HG03135 (cell line): ENCODE results near the gene CR2.
"Not testable (repeated sequence)": the region's sequence is repeated elsewhere in the genome, so short reads cannot be mapped to it uniquely, and the experiment has no call there.

Experiments
- ATAC-seq: cut with Tn5 transposase; IDR thresholded peaks from one replicate; pipeline ENCODE4 v1.9.1; 2021; ENCODE audit warnings: mild to moderate bottlenecking, moderate library complexity; ENCODE audit not compliant: unreplicated experiment

Gene CR2

DNA sequence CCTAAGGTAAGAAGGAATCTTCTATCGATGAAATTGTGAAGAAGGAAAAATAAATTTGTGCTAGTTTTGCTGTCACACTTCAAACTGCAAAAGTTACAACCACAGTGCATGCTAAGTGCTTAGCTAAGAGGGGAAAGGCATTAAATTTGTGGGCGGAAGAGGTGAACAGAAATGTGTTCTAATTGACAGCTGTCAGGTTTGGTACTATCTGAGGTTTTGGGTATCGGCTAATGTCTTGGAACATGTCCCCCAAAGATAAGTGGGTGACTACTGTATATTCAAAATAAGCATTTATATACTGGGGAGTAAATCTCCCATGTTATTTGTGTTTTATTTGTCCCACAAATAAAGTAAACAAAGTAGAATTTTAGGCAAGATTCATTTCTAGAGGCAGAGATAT lies 49.8 kb downstream of the CR2 start:
- ATAC-seq = no peak

DNA sequence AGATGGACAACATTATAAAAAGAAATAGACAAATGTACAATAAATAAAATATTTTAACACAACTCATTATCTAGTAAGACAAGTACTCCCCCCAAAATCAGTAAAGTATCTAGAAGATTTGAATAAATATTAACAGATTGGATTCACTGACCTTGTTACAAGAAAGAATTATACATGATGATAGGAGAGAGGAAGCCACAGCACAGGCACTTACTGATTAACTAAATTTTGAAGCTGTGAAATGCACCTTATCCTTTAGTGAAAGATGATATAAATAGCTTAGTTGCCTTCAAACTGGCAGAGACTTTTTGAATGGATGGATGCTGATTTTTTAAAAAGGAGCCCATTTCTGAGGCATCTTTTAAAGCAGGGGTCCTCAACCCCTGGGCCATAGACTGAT lies 50.3 kb downstream of the CR2 start:
- no peak for ATAC-seq

DNA sequence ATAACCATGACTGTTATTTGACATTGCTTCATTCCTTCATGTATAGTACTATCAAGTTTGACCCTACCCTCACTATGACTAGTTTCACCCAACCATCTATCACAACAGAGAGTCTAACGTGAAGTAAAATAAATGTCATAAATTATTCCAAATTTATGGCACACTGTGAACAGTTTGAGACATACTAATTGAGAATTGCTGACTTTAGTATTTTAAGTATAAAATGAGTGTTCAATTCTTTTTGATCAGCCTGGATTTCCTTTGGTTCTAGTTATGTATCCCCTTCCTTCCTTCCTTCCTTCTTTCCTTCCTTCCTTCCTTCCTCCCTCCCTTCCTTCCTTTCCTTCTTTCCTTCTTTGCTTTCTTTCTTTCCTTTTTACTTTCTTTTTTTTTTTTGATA lies 56.3 kb downstream of the CR2 start:
- ATAC-seq = no peak

DNA sequence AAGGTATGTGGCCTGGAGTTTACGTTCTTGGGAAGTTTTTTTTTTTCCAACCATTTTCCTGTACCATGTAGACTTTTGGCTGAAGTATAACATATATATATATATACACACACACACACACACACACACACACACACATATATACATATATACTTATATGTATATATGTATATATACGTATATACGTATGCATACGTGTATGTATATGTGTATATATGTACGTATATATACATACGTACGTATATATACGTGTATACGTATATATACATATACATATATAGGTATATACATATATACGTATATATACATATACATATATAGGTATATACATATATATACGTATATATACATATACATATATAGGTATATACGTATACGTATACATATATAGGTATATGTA lies 60.8 kb downstream of the CR2 start:
- no peak for ATAC-seq

DNA sequence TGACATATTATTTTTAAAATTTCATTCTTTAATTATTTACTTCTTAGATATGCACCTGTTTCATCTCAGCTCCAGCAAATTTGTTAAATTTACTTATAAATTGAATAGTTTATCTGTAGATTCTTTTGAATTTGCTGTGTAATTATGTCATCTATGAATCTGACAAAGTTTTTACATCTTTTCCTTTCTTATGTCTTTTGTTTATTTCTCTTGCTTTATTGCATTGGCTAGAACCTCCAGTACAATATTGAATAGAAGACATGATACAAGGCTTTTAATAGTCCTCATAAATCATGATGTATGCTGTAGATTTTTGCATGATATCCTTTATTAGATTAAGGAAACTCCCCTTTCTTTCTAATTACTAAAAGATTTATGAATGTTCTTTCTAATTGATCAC lies 62.6 kb downstream of the CR2 start:
- ATAC-seq = no peak

DNA sequence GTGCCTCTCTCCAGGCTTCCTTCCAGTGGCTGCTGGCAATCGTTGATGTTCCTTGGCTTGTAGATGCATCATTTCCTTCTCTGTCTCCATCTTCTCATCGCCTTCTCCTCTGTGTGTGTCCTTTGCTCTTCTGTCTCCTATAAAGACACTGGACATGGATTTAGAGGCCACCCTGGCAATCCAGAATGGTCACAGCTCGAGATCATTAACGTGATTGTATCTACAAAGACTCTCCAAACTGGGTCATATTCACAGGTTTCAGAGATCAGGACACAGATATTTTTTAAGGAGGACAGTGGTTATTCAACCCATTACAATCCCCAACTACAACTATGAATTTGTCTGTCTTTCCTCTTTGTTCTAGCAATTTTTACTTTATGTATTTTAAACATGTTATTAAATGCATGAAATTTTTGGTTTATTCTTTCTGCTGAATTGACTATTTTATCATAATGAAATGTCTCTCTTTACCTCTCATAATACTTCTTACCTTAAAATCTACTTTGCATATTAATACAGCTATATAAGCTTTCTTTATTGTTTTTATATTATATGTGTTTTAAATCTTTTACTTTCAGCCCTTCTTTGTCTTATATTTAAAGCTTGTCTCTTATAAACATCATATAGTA lies 64.6 kb downstream of the CR2 start:
- ATAC-seq = no peak

DNA sequence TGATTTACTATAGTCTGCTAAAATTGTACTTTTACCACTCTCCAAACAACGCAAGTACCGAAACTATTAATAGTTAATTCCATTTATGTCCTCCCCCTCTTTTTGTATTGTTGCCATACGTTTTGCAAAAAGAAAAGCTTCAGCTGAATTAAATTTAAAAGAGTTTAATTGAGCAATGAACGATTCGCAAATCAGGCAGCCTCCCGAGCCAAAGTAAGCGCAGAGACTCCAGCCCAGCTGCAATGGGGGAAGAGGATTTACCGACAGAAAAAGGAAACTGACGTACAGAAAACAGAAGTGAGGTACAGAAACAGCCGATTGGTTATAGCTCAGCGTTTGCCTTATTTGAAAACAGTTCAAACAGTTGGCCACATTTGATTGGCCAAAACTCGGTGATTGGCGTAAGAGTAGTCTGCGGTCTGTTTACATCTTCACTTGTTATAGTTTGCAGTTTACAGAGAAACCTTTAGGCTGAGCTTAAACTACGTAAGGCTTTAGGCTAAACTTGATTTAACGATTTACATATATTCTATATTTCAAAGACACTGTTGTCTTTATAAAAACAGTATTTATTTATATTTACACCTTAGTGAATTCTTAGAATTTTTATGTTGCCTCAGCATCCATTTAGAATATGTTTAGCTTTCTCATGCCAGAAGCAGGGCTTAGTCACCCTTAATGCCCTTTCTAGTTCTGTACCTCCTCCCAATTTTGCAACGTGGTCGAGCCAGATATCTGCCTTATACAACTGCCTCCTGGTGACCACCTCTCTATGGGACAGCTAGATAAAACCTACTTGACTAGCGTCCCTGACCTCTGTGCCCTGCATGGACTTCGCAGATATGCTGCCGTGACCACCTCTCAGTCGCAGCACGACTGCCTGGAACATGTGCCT lies 65.6 kb downstream of the CR2 start:
- ATAC-seq = no peak

DNA sequence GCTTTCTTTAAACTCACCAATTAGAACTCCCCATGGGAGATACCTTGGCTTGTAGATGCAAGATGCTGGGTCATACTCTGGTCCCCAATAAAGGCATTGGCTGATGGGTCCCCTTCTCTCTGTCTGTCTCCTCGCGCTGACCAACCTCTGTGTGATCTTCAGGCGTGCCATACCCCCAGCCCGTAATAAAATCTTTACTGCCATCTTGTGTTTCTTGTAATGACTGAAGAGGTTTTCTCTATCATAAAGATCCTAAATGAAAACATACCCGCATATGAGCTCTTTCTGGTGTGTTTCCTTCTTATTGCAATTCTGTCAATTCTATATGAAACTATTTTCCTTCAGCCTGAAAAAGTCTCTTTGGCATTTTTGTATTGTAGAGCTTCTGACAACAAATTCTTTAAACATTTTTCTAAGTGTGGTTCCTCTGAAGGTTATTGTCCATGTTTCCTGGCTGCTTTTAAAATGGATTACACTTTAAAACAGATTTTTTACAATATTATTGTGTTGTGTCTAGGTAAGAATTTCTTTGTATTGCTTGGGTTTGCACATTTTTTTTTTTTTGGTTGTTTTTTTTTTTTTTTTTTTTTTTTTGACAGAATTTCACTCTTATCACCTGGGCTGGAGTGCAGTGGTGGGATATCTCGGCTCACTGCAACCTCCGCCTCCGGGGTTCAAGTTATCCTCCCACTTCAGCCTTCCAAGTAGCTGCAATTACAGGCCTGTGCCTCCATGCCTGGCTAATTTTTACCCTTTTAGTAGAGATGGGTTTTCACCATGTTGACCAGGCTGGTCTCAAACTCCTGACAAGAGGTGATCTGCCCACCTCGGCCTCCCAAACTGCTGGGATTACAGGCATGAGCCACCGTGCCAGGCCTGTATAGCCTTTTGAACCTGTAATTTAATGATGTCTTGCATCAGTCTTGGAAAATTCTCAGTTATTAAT lies 66.5 kb downstream of the CR2 start:
- ATAC-seq = not testable (repeated sequence)

DNA sequence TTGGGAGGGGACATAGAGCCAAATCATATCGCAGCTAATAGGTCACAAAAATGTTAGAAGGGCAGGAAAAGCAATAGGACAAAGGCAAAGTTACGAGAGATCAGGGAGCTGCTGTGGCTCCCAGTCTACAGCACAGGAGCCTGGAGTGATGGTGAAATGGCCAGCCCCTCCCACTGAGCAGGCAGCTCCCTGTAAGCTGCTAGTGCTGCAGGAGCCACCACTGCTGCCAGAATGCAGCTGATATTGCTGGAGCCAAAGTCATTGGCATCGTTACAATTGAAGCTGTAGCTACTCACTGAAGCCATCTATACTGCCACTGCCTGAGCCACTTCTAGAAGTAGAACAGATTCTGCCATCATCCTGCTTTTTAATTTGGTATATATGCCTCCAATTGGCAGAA lies 71.1 kb downstream of the CR2 start:
- ATAC-seq = not testable (repeated sequence)

DNA sequence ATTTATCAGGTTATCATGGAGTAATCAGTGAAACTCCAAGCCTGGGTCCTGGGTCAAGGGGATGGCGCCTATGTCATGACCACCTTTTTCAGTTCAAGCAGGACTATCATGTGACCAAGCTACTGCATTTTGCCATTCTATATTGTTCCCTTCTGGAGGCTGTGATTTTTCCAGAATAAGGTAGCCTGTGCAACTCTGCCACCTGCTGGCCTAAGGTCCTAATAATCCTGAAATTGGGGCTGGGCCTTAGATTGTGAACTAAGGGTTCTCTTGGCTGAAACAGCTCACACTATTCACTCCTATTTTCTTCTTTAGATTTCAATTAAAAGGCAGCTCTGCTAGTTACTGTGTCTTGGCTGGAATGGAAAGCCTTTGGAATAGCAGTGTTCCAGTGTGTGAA lies 74.3 kb downstream of the CR2 start:
- not testable (repeated sequence) for ATAC-seq

DNA sequence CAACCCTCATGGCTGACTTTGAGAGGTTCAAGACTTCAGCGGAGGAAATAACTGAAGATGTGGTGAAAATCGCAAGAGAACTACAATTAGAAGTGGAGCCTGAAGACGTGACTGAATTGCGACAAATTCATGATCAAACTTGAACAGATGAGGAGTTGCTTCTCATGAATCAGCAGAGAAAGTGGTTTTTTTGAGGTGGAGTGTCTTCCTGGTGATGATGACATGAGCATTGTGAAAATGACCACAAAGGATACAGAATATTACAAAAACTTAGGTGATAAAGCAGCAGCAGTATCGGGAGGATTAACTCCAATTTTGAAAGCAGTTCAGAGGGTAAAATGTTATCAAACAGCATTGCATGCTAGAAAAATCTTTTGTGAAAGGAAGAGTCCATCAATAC lies 82.1 kb downstream of the CR2 start:
- ATAC-seq = not testable (repeated sequence)
